Aorta (tissue), 5 donors: Measurements from ENCODE around the gene MAP2K3. TPM values are rescaled to one million over a fixed set of nuclear protein-coding genes. Genes with fewer than 3 reads are reported as not detected.

Experiments
- ATAC-seq: fragments of 200-7000 bp; cut with Tn5 transposase; one replicate; pipeline ENCODE4 v1.9.1; 2022; ENCODE audit warnings: moderate library complexity; ENCODE audit not compliant: low FRiP score
- DNase-seq, 2 donors: peaks; one replicate each; pipeline ENCODE4 v3.0.0-alpha.2; 2020
- H3K27ac ChIP-seq, 2 donors: one replicate each; pipeline ENCODE4 v1.5.1; 2013; ENCODE audit warnings: low read length in 2 of 2, mild to moderate bottlenecking in 2 of 2, moderate library complexity in 2 of 2, control low read depth in 1 of 2, inconsistent platforms in 1 of 2, low read depth in 1 of 2
- H3K27me3 ChIP-seq, 2 donors: one replicate each; pipeline ENCODE4 v1.6.1; 2013; ENCODE audit warnings: control low read depth in 1 of 2, low read length in 1 of 2, mild to moderate bottlenecking in 1 of 2, moderate library complexity in 1 of 2; ENCODE audit not compliant: insufficient read depth in 2 of 2, control insufficient read depth in 1 of 2
- H3K36me3 ChIP-seq, 2 donors: one replicate each; pipeline ENCODE4 v1.6.1; 2013; ENCODE audit warnings: control low read depth in 1 of 2, low read length in 1 of 2, mild to moderate bottlenecking in 1 of 2; ENCODE audit not compliant: insufficient read depth in 2 of 2, control insufficient read depth in 1 of 2
- H3K4me1 ChIP-seq, 2 donors: one replicate each; pipeline ENCODE4 v1.6.1; 2013; ENCODE audit warnings: low read length in 2 of 2, control low read depth in 1 of 2, mild to moderate bottlenecking in 1 of 2, moderate library complexity in 1 of 2; ENCODE audit not compliant: insufficient read depth in 2 of 2, control insufficient read depth in 1 of 2
- H3K4me3 ChIP-seq, 2 donors: one replicate each; pipeline ENCODE4 v1.5.1; 2013; ENCODE audit warnings: low read length in 2 of 2, control low read depth in 1 of 2, mild to moderate bottlenecking in 1 of 2
- H3K9me3 ChIP-seq: one replicate; pipeline ENCODE4 v1.6.1; 2013; ENCODE audit warnings: mild to moderate bottlenecking, low read length; ENCODE audit not compliant: control insufficient read depth
- WGBS, 2 donors: extraction: QIAGEN DNeasy Blood & Tissue Kit; methylation state at CpG; one replicate each; pipeline ENCODE4 v1.1.7; 2013; 5-methylcytosine and 5-hydroxymethylcytosine counted together
- intact Hi-C, 2 donors: fragments of 100-400 bp; cut with DNase I; formaldehyde crosslinking; loops; one replicate each; pipeline versions ENCODE4 v1.14.2 to v1.15.0; 2022
- polyA plus RNA-seq, 2 donors: library from polyadenylated mRNA; stranded (reverse); fragments of 200-250 nt; gene quantifications; one replicate each; pipeline ENCODE4 v1.2.3, GENCODE V29; 2013
- total RNA-seq, 2 donors: library from RNA; stranded (reverse); fragmentation: NEBNext Ultra II Directional; extraction: Animal tissue kit (Norgen Biotek cat#: 25700); gene quantifications; one replicate each; pipeline ENCODE4 v1.2.1, GENCODE V29; 2021
- donor health status: healthy with polysubstance abuse.
- donor health status: Bipolar disorder and iron deficiency.
- donor health status: DM: no; HTN: no; CAD: no.
- donor health status: DM: no; HTN: no; CAD: no.
- donor health status: DM: yes; HTN: yes; CAD: no.

The MAP2K3 gene
- total and polyA plus RNA-seq, 4 donors, result 21.8 to 82.6 (median 50.1) TPM

DNA sequence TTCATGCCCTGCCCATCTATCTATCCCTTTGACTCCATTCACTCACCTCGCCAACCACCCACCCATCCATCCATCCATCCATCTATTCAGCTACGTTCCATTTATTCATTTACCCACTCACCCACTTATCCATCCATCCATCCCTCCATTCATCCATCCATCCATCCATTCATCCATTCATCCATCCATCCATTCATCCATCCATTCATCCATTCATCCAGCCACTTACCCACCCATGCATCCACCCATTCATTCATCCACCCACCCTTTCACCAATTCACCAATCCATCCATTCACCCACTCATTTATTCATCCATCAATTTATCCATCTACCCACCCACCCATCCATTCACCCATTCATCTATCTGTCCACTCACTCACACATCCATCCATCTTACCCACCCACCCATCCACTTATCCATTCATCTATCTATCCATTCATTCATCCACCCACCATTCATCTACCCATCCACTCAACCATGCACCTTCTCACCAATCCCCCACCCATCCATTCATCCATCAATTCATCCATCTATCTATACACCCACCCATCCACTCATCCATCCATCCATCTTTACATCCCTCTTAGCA is 72.1 kb downstream of the MAP2K3 start:
- ATAC-seq (no peak), DNase-seq (no peak)
- Histone ChIP-seq H3K27me3 (no peaks in the 10 kb centered on the region), H3K36me3 (no peaks in the 10 kb centered on the region), H3K27ac (no peak overlapping the region), H3K9me3 (no peaks in the 10 kb centered on the region), H3K4me3 (no peak overlapping the region), H3K4me1 (no peaks in the 10 kb centered on the region)
- WGBS, 2 donors, result 99 to 100% methylated on average over 2 of the region's 2 CpGs
- intact Hi-C loops, result no loop called here

DNA sequence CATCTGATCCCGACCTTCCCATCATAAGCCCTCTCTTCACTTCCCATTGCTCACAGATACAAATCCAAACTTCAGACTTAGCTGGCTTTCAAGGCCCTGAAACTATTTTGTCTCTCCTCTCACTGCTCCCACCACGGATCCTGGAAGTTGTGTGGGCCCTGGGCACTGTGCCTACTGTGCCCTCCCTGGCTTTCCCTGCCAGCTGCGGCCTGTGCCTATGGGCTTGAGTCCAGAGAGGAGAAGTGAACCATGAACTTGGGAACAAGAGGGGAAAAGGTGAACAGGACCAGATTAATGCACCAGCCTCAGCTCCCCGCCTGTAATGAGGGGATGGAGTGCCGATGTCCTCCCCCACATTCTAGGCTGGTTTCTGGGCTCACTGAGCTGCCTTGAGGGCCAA is 72.8 kb downstream of the MAP2K3 start:
- 65 to 71% methylated on average over 5 of the region's 5 CpGs for WGBS, 2 donors
- no peaks in the 10 kb centered on the region for H3K4me1 ChIP-seq
- H3K36me3 ChIP-seq, result no peaks in the 10 kb centered on the region
- intact Hi-C loops, result no loop called here
- no peak overlapping the region for H3K4me3 ChIP-seq
- DNase-seq (no peak), ATAC-seq (no peak)
- no peak overlapping the region for H3K27ac ChIP-seq
- no peaks in the 10 kb centered on the region for H3K9me3 ChIP-seq
- H3K27me3 ChIP-seq, result no peaks in the 10 kb centered on the region

DNA sequence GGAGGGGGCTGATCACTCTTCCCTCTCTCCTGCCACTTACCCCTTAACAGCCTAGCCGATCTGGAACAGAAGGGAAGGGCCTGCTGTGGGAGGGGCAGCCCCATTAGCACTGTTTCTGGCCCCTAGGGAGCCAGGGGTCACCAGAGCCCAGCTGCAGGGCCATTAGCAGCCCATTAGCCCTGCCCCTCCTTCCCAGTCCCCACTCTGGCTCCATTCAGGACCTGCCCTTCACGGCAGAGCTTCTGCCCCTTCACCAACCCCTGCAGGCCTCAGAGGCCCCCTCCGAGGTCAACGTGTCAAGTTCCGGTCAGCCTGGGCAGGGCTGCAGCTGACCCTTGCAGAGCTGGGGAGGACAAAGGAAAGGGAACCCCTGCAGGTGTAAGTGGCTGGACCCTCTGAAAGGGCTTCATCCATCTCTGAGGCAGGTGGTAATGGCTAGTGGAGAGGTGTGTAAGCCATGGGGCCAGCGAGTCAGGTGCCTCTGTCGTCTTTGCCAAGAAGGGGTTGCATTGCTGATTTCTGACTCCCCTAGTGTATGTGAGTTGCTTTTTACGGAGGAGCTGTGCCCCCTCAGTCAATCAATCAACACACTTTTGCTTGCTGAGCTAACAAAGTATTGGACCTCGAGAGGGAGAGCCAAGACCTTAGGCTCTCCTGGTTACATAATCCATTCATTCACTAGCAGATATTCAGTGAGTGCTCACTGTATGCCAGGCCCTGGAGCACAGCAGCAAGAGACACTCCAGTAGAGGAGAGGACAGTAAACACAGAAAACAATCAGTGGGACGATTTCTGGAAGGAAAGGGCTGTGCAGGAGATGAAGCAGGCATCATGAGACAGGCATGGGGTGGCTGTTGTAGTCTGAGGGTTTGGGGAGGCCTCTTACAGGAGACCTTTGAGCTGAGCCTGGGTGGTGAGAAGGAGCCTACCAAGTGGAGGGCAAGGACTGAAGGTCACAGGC is 73.5 kb downstream of the MAP2K3 start:
- Histone ChIP-seq H3K4me1 (no peaks in the 10 kb centered on the region), H3K36me3 (no peaks in the 10 kb centered on the region), H3K27me3 (no peaks in the 10 kb centered on the region), H3K27ac (no peak overlapping the region), H3K4me3 (no peak overlapping the region), H3K9me3 (no peaks in the 10 kb centered on the region)
- no peak for DNase-seq
- no peak for ATAC-seq
- intact Hi-C loops, result no loop called here
- 76 to 77% methylated on average over 10 of the region's 10 CpGs for WGBS, 2 donors

DNA sequence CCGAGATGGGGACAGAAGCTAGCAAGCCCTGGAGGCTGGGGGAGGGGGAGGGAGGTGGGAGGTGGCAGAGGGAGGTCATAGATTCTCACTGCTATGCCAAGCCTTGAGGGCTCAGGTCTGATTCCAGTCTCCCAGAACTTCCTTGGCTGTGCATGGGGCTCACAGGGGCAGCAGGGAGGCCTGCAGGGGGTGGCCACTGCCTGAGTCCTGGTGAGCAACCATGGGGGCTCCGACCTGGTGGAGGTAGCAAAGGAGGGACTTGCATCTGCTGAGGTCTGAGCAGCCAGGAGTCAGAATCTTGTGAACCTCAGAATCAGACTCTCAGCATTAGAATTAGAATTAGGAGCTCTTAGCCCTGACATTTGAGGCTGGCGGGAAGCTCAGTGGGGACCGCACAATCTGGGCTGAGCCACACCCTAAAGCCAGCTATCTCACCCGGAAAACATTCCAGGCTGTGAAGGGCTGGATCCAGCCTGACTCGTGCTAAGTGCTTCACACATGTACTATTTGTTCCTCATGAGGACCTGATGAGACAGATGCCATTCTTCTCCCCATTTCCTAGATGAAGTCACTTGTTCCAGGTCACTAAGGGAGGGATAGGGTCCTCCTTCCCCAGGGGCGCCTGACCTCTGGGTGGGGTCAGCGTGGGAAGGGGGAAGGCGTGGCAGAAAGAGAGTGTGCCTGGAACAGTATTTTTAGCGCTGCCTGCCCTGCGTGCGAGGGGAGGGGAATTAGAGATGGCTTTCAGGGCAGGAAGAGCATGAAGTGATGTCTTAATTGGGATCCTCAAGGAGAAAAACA is 74.4 kb downstream of the MAP2K3 start:
- Histone ChIP-seq H3K36me3 (no peaks in the 10 kb centered on the region), H3K27ac (no peak overlapping the region), H3K27me3 (no peaks in the 10 kb centered on the region), H3K9me3 (no peaks in the 10 kb centered on the region), H3K4me1 (no peaks in the 10 kb centered on the region), H3K4me3 (no peak overlapping the region)
- ATAC-seq (no peak), DNase-seq (no peak)
- intact Hi-C loops, result no loop called here
- 81 to 82% methylated on average over 12 of the region's 12 CpGs for WGBS, 2 donors

DNA sequence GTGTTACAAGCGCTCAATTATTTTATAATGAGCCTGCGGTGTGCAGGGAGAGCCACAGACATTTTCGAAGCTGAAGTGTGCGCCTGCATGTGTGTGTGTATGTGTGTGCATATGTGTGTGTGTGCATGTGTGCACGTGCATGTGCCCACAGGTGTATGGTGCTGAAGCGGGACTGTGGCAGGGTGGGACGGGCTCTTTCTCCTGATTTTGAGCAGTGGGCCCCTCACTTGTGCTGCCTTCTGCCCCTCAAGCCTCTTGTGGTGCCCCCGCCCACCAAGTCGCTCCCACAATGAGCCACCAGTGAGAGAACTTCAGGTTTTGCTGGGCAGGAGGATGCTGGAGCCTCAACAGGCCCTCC is 75.0 kb downstream of the MAP2K3 start:
- H3K27me3 ChIP-seq, result no peaks in the 10 kb centered on the region
- no peak overlapping the region for H3K4me3 ChIP-seq
- H3K4me1 ChIP-seq, result no peaks in the 10 kb centered on the region
- no peaks in the 10 kb centered on the region for H3K36me3 ChIP-seq
- ATAC-seq (no peak), DNase-seq (no peak)
- no peak overlapping the region for H3K27ac ChIP-seq
- no peaks in the 10 kb centered on the region for H3K9me3 ChIP-seq
- 87 to 94% methylated on average over 9 of the region's 9 CpGs for WGBS, 2 donors
- intact Hi-C loops, result no loop called here

DNA sequence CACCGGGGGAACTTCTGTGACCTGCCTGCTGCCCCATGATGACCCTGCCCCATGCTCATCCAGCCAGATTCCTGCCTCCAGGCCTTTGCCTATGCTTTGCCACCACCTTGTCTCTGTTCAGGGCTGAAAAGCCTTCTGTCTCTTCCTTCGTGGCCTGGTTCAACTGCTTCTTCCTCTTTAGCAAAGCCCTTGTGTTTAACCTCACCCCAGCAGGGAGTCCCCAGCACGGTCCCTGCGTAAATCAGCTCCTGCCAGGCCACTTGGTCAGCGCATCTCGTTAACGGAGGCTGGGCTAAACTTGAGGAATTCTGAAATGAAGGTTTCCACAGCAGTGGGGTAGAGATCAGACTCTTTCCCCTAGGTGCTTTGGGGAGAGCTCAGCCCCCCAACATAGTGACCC is 75.5 kb downstream of the MAP2K3 start:
- H3K4me3 ChIP-seq, result no peak overlapping the region
- H3K36me3 ChIP-seq, result no peaks in the 10 kb centered on the region
- H3K4me1 ChIP-seq, result no peaks in the 10 kb centered on the region
- no peaks in the 10 kb centered on the region for H3K9me3 ChIP-seq
- DNase-seq (no peak), ATAC-seq (no peak)
- H3K27me3 ChIP-seq, result no peaks in the 10 kb centered on the region
- H3K27ac ChIP-seq, result no peak overlapping the region
- WGBS, 2 donors, result 85% methylated on average over 7 of the region's 7 CpGs
- intact Hi-C loops, result no loop called here

DNA sequence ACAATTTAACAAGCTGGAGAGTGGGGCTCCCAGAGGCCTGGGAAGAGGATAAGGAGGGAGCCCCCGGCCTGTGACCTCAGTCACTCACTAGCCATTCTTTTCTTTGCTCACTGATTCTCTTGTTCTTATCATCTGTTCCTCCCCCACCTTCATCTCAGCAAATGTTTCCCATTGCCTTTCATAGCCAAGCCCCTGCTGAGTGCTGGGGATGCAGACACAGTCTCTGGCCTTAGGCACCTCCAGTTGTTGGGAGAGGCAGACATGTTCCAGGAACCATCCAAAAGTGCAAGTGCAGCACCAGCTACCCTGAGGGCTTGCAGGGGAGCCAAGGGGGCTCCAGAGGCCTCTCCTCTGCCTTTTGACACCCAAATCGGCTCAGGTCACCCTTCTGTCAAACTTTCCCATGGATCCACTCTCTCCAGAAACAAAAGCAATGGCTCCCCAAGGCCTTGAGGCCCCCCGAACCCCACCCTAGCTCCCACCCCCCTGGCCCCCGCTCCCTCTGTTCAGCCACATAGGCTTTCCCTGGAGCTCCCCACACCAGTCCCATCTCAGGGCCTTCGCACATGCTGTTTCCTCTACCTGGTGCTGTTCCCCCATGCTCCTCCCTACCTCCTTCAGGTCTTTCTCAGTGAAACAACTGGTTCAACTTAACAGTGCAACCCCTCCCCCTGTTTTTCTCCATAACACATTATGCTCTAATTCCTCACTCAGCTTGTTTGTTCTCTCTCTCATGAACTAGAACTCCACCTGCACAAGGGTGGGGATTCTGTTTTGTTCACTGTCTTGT is 76.7 kb downstream of the MAP2K3 start:
- 85 to 100% methylated on average over 5 of the region's 5 CpGs for WGBS, 2 donors
- no peak overlapping the region for H3K4me3 ChIP-seq
- H3K4me1 ChIP-seq, result no peaks in the 10 kb centered on the region
- intact Hi-C loops, result no loop called here
- H3K36me3 ChIP-seq, result no peaks in the 10 kb centered on the region
- no peaks in the 10 kb centered on the region for H3K9me3 ChIP-seq
- H3K27ac ChIP-seq, result no peak overlapping the region
- DNase-seq (no peak), ATAC-seq (no peak)
- H3K27me3 ChIP-seq, result no peaks in the 10 kb centered on the region

DNA sequence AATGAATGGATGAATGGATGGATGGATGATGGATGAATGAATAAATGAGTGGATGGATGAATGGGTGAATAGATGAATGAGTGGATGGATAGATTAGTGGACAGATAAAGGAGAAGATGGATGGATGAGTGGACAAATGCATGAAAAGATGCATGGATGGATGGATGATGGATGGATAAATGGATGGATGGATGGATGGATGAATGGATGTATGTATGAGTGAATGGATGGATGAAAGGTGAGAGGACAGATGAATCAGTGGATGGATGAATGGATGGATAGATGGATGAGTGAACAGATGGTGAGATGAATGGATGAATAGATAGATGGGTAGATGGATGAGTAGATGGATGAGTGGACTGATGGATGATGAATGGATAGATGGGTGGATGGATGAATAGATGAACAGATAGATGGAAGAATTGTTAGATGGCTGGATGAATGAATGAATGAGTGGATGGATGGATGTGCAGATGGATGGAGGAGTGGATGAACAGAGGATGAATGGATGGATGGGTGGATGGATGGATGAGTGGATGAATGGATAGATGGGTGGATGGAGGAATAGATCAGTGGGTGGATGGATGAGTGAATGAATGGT is 77.9 kb downstream of the MAP2K3 start:
- Histone ChIP-seq H3K4me1 (no peaks in the 10 kb centered on the region), H3K4me3 (no peak overlapping the region), H3K9me3 (no peaks in the 10 kb centered on the region), H3K27ac (no peak overlapping the region), H3K36me3 (no peaks in the 10 kb centered on the region), H3K27me3 (no peaks in the 10 kb centered on the region)
- DNase-seq, result no peak
- intact Hi-C loops, result no loop called here
- no peak for ATAC-seq
